ENCODE results near the gene TMEM92. TPM values are rescaled to one million over a fixed set of nuclear protein-coding genes. Genes with fewer than 3 reads are reported as not detected.
A peak's percentile ranks its signal among the peaks of the same experiment; 100 is the strongest.

TMEM92 gene
- polyA plus RNA-seq, 4 donors: 0.93 to 2.4 (median 1.9) TPM

GRCh38 chr17:50318501-50319285 lies 44.4 kb downstream of the TMEM92 start:
- peak; percentile 46 to 82 (median 74) for DNase-seq (ENCODE audit: low read depth in 4 of 4, low spot score in 2 of 4)

GRCh38 chr17:50319306-50320004 lies 45.2 kb downstream of the TMEM92 start:
- no peak for DNase-seq (ENCODE audit: low read depth in 4 of 4, low spot score in 2 of 4)

- no peak for DNase-seq (ENCODE audit: low read depth in 4 of 4, low spot score in 2 of 4)
These were observed 48.0 kb downstream of the TMEM92 start for GRCh38 chr17:50322271-50322670.

GRCh38 chr17:50323060-50323459 lies 48.8 kb downstream of the TMEM92 start:
- no peak for DNase-seq (ENCODE audit: low read depth in 4 of 4, low spot score in 2 of 4)

DNA sequence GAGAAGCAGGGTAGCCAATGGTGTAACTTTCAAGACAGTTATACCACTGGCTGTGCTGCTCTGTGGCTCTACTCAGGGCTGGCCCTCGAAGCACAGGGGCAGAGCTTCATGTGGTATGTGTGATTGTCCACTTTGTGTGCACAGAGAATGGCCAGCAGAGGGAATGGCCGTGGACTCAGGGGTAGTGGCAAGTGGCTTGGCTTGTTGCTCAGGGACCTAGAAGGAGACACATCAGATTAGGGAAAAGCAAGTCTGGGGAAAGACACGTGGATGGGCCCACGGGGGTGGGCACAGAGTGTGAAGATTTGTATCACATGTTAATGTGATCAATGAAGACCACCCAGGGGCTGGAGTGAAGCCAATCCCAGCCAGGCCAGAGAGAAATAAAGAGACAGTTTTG lies 51.6 kb downstream of the TMEM92 start:
- DNase-seq (ENCODE audit: low read depth in 4 of 4, low spot score in 2 of 4): no peak

DNA sequence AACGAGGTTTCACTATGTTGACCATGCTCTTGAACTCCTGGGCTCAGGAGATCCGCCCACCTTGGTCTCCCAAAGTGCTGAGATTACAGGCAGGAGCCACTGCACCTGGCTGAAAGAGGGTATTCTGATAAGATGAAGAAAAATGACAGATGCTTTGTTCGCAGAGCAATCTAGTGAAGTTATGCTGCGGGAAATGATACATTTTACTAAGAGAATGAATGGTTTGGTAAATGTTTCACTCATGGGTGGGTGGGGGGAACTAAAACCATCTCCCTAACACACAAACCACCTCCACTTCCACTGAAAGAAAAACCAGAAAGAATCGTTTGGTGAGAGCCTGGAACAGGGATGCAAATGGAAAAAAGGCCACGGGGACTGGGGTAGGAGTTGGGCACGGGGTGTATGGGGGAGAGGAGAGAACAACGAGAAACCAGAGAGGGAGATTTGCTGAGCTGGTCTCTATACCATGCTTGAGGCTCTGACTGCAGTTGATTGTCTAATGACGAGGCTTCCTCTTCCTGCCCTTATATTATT lies 52.6 kb downstream of the TMEM92 start:
- DNase-seq (ENCODE audit: low read depth in 4 of 4, low spot score in 2 of 4): no peak

DNA sequence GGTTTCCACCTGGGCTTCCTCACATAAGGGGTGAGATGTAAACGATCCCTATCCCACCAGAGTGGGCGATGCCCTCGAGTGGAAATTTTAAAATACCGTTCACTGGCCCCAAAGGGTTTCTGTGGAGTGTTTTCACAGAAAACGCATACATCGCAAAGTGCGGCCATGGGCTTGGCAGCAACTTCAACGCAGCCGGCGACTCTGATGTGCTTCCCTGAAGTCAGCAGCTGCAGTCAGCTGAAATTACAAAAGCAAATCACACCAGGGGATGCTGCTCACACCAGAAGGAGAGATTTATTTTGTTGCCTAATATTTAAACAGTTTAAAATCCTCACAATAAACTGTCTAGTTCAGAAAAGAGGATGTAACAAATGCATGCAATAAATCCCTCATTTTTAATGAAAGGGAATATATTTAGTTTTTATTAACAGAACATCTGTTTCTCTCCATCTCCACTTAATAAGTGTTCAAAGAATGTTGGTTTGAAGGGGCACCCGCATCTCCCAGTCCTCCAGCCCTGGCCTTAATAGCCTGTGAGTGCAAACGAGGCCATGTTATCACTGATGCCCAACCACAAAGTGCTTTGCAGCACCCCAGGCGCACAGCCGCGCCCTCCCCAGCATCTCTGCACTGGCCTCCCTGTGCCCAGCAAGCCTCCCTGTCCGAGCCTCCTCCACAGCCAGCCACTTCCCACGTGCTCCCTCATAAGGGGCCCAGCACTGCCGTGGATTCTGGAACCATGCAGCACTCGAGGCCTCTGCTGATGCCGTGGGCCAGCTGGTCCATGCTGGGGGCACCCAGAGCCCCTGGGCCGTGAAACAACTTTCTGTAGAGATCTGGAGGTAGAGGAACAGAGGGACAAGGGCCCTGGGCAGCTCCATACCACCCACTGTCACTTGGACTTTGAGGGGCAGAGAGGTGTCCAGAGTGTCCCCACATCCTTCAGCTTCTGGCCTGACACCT lies 54.4 kb downstream of the TMEM92 start:
- DNase-seq (ENCODE audit: low read depth in 4 of 4, low spot score in 2 of 4): peak in 1 of 4 donors; percentile 60

DNA sequence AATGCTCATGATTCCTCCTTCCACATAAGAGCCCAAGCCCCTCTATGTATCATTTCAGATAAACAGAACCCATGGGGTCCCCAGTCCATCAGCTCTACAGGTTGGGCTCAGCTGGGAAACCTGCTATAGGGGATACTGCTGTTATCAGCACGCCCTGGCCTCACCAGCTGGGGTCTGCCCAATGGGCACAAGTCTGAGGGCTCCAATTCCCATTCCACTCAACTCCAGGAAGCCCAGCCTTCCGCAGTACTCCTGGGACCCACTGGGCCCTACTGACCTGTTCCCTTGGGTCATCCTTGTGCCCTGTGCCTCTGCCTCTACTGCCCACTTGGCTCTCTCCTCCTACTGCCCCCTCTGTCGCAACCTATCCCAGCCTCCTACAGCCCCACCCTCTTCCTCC lies 55.5 kb downstream of the TMEM92 start:
- no peak for DNase-seq (ENCODE audit: low read depth in 4 of 4, low spot score in 2 of 4)

DNA sequence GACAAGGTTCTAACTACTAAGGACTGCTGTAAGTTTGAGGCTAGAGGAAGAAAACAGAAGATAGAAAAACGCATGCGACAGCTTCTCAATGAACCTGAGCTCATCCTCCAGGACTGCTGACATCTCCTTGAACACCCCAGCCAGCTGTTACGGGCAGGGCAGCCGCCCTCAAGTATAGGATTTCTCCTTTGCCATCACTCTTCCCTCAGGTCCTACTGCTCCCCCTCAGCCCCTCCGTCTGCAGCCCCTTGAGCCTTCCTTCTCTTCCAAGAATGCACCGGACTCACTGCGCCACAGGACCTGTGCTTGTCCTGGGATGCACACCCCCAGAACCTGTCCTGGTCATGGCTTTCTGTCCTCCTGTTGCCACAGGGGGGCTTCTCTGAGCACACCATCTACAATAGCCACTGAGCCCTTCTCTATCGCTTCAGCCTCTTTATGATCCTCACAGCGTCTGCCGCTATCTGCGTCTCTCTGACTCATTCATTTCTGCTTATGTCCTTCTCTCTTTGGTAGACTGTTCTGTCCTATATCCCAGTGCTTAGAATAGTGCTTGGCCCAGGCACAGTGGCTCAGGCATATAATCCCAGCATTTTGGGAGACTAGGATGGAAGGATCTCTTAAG lies 56.0 kb downstream of the TMEM92 start:
- DNase-seq (ENCODE audit: low read depth in 4 of 4, low spot score in 2 of 4): no peak

Other genes starting within 250 kb of the TMEM92 start
- gene ITGA3, start 218.4 kb upstream of the TMEM92 start, polyA plus RNA-seq (ENCODE audit: insufficient read length in 4 of 4): 100 to 1,000 TPM in 3 of 4 donors, 10 to 100 TPM in 1; 85.2 to 115 (median 108) TPM
- 100 to 1,000 TPM; 112 to 131 (median 117) TPM for gene PDK2, start 179.1 kb upstream of the TMEM92 start, polyA plus RNA-seq (ENCODE audit: insufficient read length in 4 of 4)
- 10 to 100 TPM in 3 of 4 donors, 1 to 10 TPM in 1; 9.4 to 21.7 (median 20.0) TPM for gene SAMD14, start 144.3 kb upstream of the TMEM92 start, polyA plus RNA-seq (ENCODE audit: insufficient read length in 4 of 4)
- gene PPP1R9B, start 123.8 kb upstream of the TMEM92 start, polyA plus RNA-seq (ENCODE audit: insufficient read length in 4 of 4): 10 to 100 TPM; 44.8 to 55.2 (median 47.6) TPM
- gene SGCA, start 108.5 kb upstream of the TMEM92 start, polyA plus RNA-seq (ENCODE audit: insufficient read length in 4 of 4): 1 to 10 TPM in 1 of 4 donors, under 1 TPM in 3; 0.82 to 1.2 (median 0.89) TPM
- 100 to 1,000 TPM; 447 to 744 (median 516) TPM for gene COL1A1, start 72.8 kb upstream of the TMEM92 start, polyA plus RNA-seq (ENCODE audit: insufficient read length in 4 of 4)
- 10 to 100 TPM; 15.7 to 29.0 (median 26.0) TPM for gene XYLT2, start 71.7 kb downstream of the TMEM92 start, polyA plus RNA-seq (ENCODE audit: insufficient read length in 4 of 4)
- gene MRPL27, start 98.7 kb downstream of the TMEM92 start, polyA plus RNA-seq (ENCODE audit: insufficient read length in 4 of 4): 10 to 100 TPM; 66.1 to 83.0 (median 76.9) TPM
- gene EME1, start 98.8 kb downstream of the TMEM92 start, polyA plus RNA-seq (ENCODE audit: insufficient read length in 4 of 4): 10 to 100 TPM in 1 of 4 donors, 1 to 10 TPM in 3; 5.8 to 10.6 (median 8.8) TPM
- gene LRRC59, start 123.1 kb downstream of the TMEM92 start, polyA plus RNA-seq (ENCODE audit: insufficient read length in 4 of 4): 10 to 100 TPM; 55.2 to 62.0 (median 59.4) TPM
- gene ACSF2, start 151.8 kb downstream of the TMEM92 start, polyA plus RNA-seq (ENCODE audit: insufficient read length in 4 of 4): 100 to 1,000 TPM in 2 of 4 donors, 10 to 100 TPM in 2; 65.3 to 117 (median 100) TPM
- gene CHAD, start 194.4 kb downstream of the TMEM92 start, polyA plus RNA-seq (ENCODE audit: insufficient read length in 4 of 4): 1 to 10 TPM in 3 of 4 donors, under 1 TPM in 1; 0.68 to 5.6 (median 2.4) TPM
- 10 to 100 TPM; 45.8 to 67.5 (median 54.4) TPM for gene RSAD1, start 204.4 kb downstream of the TMEM92 start, polyA plus RNA-seq (ENCODE audit: insufficient read length in 4 of 4)
- 1 to 10 TPM; 1.2 to 3.2 (median 2.3) TPM for gene MYCBPAP, start 234.0 kb downstream of the TMEM92 start, polyA plus RNA-seq (ENCODE audit: insufficient read length in 4 of 4)

All from left renal cortex interstitium (tissue), 4 donors.